BLaER1 (cell line): ENCODE data around the gene RAB37.

Source experiments
- H3K27ac ChIP-seq: shearing (Covaris generic); formaldehyde crosslinking; 2 replicates; pipeline ENCODE4 v1.8.1; 2022
- H3K27me3 ChIP-seq: shearing (Covaris generic); formaldehyde crosslinking; 2 replicates; pipeline ENCODE4 v1.8.1; 2022
- H3K36me3 ChIP-seq: shearing (Covaris generic); formaldehyde crosslinking; 2 replicates; pipeline ENCODE4 v1.8.1; 2022
- H3K4me1 ChIP-seq: shearing (Covaris generic); formaldehyde crosslinking; 2 replicates; pipeline ENCODE4 v1.8.1; 2022
- H3K4me2 ChIP-seq: shearing (Covaris generic); formaldehyde crosslinking; 2 replicates; pipeline ENCODE4 v1.8.1; 2022
- H3K4me3 ChIP-seq: shearing (Covaris generic); formaldehyde crosslinking; 2 replicates; pipeline ENCODE4 v1.8.1; 2022
- H3K9ac ChIP-seq: shearing (Covaris generic); formaldehyde crosslinking; 2 replicates; pipeline ENCODE4 v1.8.1; 2022
- H3K9me3 ChIP-seq: shearing (Covaris generic); formaldehyde crosslinking; 2 replicates; pipeline ENCODE4 v1.8.1; 2022
- H4K20me1 ChIP-seq: shearing (Covaris generic); formaldehyde crosslinking; 2 replicates; pipeline ENCODE4 v1.8.1; 2022
- Cebpa-rat ChIP-seq: shearing (Covaris generic); IDR thresholded peaks from 2 replicates; pipeline ENCODE4 v1.8.1; 2022

Gene RAB37

DNA sequence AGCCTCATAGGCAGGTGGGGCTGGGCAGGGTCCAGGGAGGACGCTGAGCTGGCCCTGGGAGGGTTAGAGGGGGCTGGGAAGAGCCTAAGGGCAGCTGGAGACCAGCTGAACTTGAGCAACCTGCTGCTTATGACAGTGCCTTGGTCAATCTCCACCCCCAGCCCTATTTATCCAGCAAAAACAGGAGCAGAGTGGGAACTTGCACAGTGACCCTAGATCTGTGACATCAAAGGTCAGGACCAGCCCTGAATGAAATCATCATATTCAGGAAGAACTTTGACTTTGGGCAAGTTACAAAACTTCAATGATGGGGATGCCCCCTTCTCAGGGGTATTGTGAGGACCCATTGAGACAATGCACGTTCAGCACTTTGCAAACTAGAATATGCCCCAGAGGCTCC, 33.7 kb upstream of the RAB37 start:
- Histone ChIP-seq H3K27me3 (no peaks in the 10 kb centered on the region), H3K36me3 (no peaks in the 10 kb centered on the region), H3K4me3 (no peak overlapping the region), H3K4me1 (no peaks in the 10 kb centered on the region), H3K9ac (no peak overlapping the region), H3K9me3 (no peaks in the 10 kb centered on the region), H4K20me1 (no peaks in the 10 kb centered on the region), H3K4me2 (no peak overlapping the region), H3K27ac (no peak overlapping the region)
- no peak for TF ChIP-seq Cebpa-rat

DNA sequence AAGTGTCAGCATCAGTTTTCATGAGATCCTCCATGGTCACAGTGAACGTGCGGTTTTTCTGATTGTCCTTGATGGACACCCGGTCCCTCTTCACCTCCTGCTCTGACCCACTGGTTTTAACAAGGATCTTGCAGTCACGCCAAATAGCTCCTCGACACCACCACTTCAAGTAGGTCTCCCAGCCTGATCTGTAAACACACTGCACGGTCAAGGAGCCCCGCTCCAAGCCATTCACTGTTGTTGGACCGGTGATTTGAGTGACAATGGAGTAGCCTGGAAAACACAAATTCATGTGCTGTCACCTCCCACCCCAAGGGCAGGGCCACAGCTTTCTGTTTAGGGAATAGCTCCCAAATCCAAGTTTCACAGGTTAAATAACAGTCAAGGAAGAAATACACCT, 32.5 kb upstream of the RAB37 start:
- Histone ChIP-seq H3K9me3 (no peaks in the 10 kb centered on the region), H3K36me3 (no peaks in the 10 kb centered on the region), H3K4me1 (no peaks in the 10 kb centered on the region), H3K27me3 (no peaks in the 10 kb centered on the region), H3K4me3 (no peak overlapping the region), H4K20me1 (no peaks in the 10 kb centered on the region), H3K27ac (no peak overlapping the region), H3K4me2 (no peak overlapping the region), H3K9ac (no peak overlapping the region)
- TF ChIP-seq Cebpa-rat = no peak

- no peak overlapping the region for H3K27ac ChIP-seq
- H3K36me3 ChIP-seq = no peaks in the 10 kb centered on the region
- no peak for TF ChIP-seq Cebpa-rat
- no peak overlapping the region for H3K4me3 ChIP-seq
- H4K20me1 ChIP-seq = no peaks in the 10 kb centered on the region
- H3K9me3 ChIP-seq = no peaks in the 10 kb centered on the region
- no peak overlapping the region for H3K9ac ChIP-seq
- no peak overlapping the region for H3K4me2 ChIP-seq
- H3K27me3 ChIP-seq = no peaks in the 10 kb centered on the region
- H3K4me1 ChIP-seq = peaks cover 14% of the 10 kb centered on the region
These were observed 25.8 kb upstream of the RAB37 start for GRCh38 chr17:74711058-74711824.

DNA sequence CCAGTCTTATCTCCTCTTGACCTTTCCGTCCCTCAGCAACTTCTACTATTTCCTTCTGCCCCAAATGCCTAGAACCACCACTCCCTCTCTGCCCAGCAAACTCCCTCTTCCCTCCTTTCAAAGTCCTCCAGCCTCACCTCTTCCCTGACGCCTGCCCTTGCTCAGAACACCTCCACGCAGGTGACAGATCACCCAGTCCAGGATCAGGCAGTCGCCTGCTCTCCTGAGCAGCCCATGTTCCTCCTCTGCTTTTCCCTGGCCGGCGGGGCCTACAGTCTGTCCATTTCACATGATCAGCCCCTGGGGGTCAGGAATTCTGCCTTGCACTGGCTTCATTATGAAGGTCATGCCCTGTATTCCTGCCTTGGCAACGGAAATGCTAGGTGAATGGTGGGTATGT, 24.8 kb upstream of the RAB37 start:
- Histone ChIP-seq H3K27ac (no peak overlapping the region), H3K4me3 (no peak overlapping the region), H3K4me1 (peaks cover 14% of the 10 kb centered on the region), H3K9me3 (no peaks in the 10 kb centered on the region), H3K36me3 (no peaks in the 10 kb centered on the region), H4K20me1 (no peaks in the 10 kb centered on the region), H3K4me2 (peak overlapping the region; percentile 51), H3K27me3 (no peaks in the 10 kb centered on the region), H3K9ac (no peak overlapping the region)
- no peak for TF ChIP-seq Cebpa-rat

GRCh38 chr17:74712756-74713155, 24.3 kb upstream of the RAB37 start, which contains the start of gene CD300LF:
Gene CD300LF (minus strand): TSS chr17:74712923. CDS start chr17:74712866, 57 bp downstream.
- no peak within 1 kb of the TSS for H3K9ac ChIP-seq

GRCh38 chr17:74713171-74713755, 23.8 kb upstream of the RAB37 start:
- no peaks in the 10 kb centered on the region for H3K27me3 ChIP-seq
- H3K4me1 ChIP-seq = peaks cover 14% of the 10 kb centered on the region
- no peak overlapping the region for H3K9ac ChIP-seq
- H3K27ac ChIP-seq = no peak overlapping the region
- no peak for TF ChIP-seq Cebpa-rat
- H4K20me1 ChIP-seq = no peaks in the 10 kb centered on the region
- H3K4me2 ChIP-seq = peak overlapping the region; percentile 51
- no peaks in the 10 kb centered on the region for H3K36me3 ChIP-seq
- no peaks in the 10 kb centered on the region for H3K9me3 ChIP-seq
- H3K4me3 ChIP-seq = no peak overlapping the region

More at GRCh38 chr17:74712756-74713155, 24.3 kb upstream of the RAB37 start, which contains the start of gene CD300LF:
- Histone ChIP-seq H4K20me1 (no peaks in the 10 kb centered on the region), H3K27ac (no peak within 1 kb of the TSS), H3K27me3 (no peaks in the 10 kb centered on the region), H3K36me3 (no peaks in the 10 kb centered on the region), H3K4me2 (peak within 1 kb of the TSS; percentile 51), H3K9me3 (no peaks in the 10 kb centered on the region), H3K4me3 (no peak within 1 kb of the TSS), H3K4me1 (peaks cover 14% of the 10 kb centered on the region)
- TF ChIP-seq Cebpa-rat = no peak

DNA sequence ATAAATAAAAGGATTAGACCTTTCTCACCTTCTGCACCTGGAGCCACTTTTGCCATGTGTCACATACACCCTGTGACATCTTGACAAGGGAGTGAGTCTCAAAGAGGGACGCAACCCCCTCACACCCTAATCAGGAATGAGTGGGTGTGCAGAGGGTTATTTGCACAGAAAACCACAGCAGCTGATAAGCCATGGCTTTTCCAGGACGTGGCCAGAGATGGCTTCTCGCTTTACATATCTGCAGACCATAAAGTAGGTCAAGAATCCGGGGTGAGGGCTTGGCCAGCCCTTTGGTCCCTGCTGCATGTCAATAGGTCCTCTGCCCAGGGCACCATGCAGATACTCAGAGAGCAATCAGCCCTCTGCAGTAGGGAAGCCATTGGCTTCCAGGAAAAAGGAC, 21.9 kb upstream of the RAB37 start:
- no peak overlapping the region for H3K4me2 ChIP-seq
- no peak overlapping the region for H3K4me3 ChIP-seq

DNA sequence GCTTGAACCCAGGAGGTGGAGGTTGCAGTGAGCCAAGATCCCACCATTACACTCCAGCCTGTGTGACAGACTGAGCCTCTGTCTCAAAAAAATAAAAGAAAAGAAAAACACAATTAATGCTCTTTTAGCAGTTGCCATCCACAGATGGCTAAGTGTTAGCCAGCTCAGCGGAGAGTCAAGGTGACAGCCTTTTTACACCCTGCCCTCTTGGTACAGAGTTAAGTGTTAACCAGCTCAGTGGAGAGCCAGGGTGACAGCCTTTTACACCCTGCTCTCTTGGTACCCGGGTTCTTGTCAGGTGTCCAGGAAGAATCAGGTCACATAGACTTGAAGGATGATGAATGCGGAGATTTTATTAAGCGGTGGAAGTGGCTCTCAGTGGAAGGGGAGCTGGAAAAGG, 16.6 kb upstream of the RAB37 start:
- TF ChIP-seq Cebpa-rat = no peak
- no peaks in the 10 kb centered on the region for H3K4me1 ChIP-seq
- H3K27ac ChIP-seq = no peak overlapping the region
- no peak overlapping the region for H3K4me2 ChIP-seq
- H3K36me3 ChIP-seq = no peaks in the 10 kb centered on the region
- no peaks in the 10 kb centered on the region for H3K9me3 ChIP-seq
- no peak overlapping the region for H3K9ac ChIP-seq
- H3K4me3 ChIP-seq = no peak overlapping the region
- no peaks in the 10 kb centered on the region for H4K20me1 ChIP-seq
- no peaks in the 10 kb centered on the region for H3K27me3 ChIP-seq

More for the DNA sequence above, 21.9 kb upstream of the RAB37 start:
- Histone ChIP-seq H3K36me3 (no peaks in the 10 kb centered on the region), H3K27ac (no peak overlapping the region), H3K4me1 (peaks cover 14% of the 10 kb centered on the region), H3K27me3 (no peaks in the 10 kb centered on the region), H3K9ac (no peak overlapping the region), H4K20me1 (no peaks in the 10 kb centered on the region), H3K9me3 (no peaks in the 10 kb centered on the region)
- no peak for TF ChIP-seq Cebpa-rat

DNA sequence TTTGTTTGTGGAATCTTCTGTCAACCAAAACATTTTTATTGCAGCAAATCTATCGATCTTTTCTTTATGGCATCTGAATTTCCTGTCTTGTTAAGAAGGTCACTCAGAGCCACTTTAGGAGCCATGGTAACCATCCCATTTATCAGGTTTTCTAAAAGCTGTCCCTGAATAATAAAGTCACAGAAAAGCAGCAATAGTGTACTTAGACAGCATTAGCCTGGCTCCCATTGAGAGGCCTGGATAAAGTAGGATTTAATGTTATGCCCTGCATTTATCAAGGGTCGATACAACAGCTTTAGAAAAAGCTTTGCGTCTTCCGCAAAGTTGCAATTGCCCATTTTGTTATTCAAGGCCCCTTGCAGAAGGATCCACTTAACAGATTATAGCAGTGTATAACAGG, 14.3 kb upstream of the RAB37 start:
- Histone ChIP-seq H3K9me3 (no peaks in the 10 kb centered on the region), H4K20me1 (no peaks in the 10 kb centered on the region), H3K4me3 (no peak overlapping the region), H3K4me1 (no peaks in the 10 kb centered on the region), H3K4me2 (no peak overlapping the region), H3K9ac (no peak overlapping the region), H3K27me3 (no peaks in the 10 kb centered on the region), H3K27ac (no peak overlapping the region), H3K36me3 (no peaks in the 10 kb centered on the region)
- no peak for TF ChIP-seq Cebpa-rat

GRCh38 chr17:74723891-74724290, 13.2 kb upstream of the RAB37 start:
- Histone ChIP-seq H3K27ac (no peak overlapping the region), H3K4me1 (no peaks in the 10 kb centered on the region), H3K4me2 (no peak overlapping the region), H3K27me3 (no peaks in the 10 kb centered on the region), H3K9me3 (no peaks in the 10 kb centered on the region), H3K9ac (no peak overlapping the region), H3K4me3 (no peak overlapping the region), H4K20me1 (no peaks in the 10 kb centered on the region), H3K36me3 (no peaks in the 10 kb centered on the region)
- TF ChIP-seq Cebpa-rat = no peak
